Stimulated activated naive B cell treated with anti-CD40 and anti-IgM and Interleukin-4, amounts not matched to agents 10 μg/mL and 1 μg/mL and 100 μg/mL, for 72 hours (primary cell): ENCODE results near the gene MAP2K5.
A peak's percentile ranks its signal among the peaks of the same experiment; 100 is the strongest.

Experiments
- ATAC-seq, 2 donors: fragments of 150-1000 bp; cut with Tn5 transposase; replicated peaks; 2 replicates each; pipeline ENCODE4 v1.10.0; 2021; ENCODE audit warnings: moderate library complexity in 1 of 2
- DNase-seq: peaks from one replicate; pipeline ENCODE4 v3.0.0; 2021
- H3K27ac Mint-ChIP-seq: one replicate; pipeline ENCODE4 v1.8.0; 2022; ENCODE audit warnings: mild to moderate bottlenecking, mixed read lengths
- H3K27me3 Mint-ChIP-seq, 2 donors: one replicate each; pipeline ENCODE4 v1.8.0; 2022; ENCODE audit warnings: mixed read lengths in 2 of 2
- H3K36me3 Mint-ChIP-seq, 2 donors: one replicate each; pipeline ENCODE4 v1.8.0; 2022; ENCODE audit warnings: mixed read lengths in 2 of 2, mild to moderate bottlenecking in 1 of 2
- H3K4me1 Mint-ChIP-seq, 2 donors: one replicate each; pipeline ENCODE4 v1.8.0; 2022; ENCODE audit warnings: mixed read lengths in 2 of 2, mild to moderate bottlenecking in 1 of 2
- H3K4me3 Mint-ChIP-seq, 2 donors: one replicate each; pipeline ENCODE4 v1.8.0; 2022; ENCODE audit warnings: mild to moderate bottlenecking in 2 of 2, mixed read lengths in 2 of 2, moderate library complexity in 1 of 2
- H3K9me3 Mint-ChIP-seq, 2 donors: one replicate each; pipeline ENCODE4 v1.8.0; 2022; ENCODE audit warnings: mixed read lengths in 2 of 2, mild to moderate bottlenecking in 1 of 2

The MAP2K5 gene

DNA sequence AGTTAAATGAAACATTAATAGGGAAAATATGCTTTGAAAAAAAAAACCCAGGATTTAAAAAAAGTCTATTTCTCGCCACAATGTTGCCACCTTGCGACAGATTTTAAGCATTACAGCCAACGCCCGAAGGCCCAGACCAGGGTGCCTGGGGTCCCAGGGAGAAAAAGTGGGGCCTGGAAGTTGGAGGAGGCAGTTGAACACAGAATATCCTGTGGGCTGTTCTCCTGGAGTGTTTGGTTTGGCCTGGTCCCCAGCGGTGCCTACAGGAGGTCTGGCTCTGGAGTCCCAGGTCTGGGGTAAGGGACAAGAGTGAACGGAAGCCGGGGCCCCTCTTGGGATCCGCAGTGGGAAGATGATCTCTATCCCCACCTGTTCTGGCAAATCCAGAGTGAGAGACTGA lies 294.0 kb downstream of the MAP2K5 start:
- H3K4me3 Mint-ChIP-seq, result peak overlapping the region; percentile 2 to 80
- DNase-seq, result no peak
- H3K36me3 Mint-ChIP-seq, result peaks cover 4 to 5% of the 10 kb centered on the region in 2 donors
- peaks cover 41 to 58% of the 10 kb centered on the region in 2 donors for H3K27me3 Mint-ChIP-seq
- peak overlapping the region; percentile 60 for H3K27ac Mint-ChIP-seq
- no peak for ATAC-seq
- H3K4me1 Mint-ChIP-seq, result peaks cover 40 to 76% of the 10 kb centered on the region in 2 donors
- no peaks in the 10 kb centered on the region for H3K9me3 Mint-ChIP-seq

DNA sequence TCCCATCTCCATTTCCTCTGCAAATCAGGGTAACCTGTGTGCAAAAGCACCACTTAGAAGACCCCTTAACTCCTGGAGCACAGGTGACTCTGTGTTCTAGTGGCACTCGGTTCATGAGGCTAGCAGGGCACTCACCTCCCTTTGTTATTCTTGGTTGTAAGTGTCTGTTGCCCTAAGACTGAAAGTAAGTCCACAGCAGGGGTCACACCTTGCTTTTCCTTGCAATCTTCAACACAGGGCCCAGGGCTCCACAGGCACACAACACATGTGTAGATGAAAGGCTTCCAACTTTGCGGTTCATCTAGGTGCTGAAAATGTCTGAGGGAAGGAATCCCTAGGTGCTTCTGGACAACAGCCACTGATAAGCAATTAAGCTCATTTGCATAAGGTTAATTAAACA lies 294.5 kb downstream of the MAP2K5 start:
- ATAC-seq, result no peak
- Mint-ChIP-seq H3K27me3 (peaks cover 37 to 53% of the 10 kb centered on the region in 2 donors), H3K36me3 (peaks cover 4 to 5% of the 10 kb centered on the region in 2 donors), H3K9me3 (no peaks in the 10 kb centered on the region), H3K4me3 (no peak overlapping the region), H3K27ac (no peak overlapping the region), H3K4me1 (peaks cover 41 to 75% of the 10 kb centered on the region in 2 donors)
- DNase-seq, result no peak

GRCh38 chr15:67838789-67839332 lies 296.4 kb downstream of the MAP2K5 start:
- Mint-ChIP-seq H3K4me1 (peaks cover 35 to 59% of the 10 kb centered on the region in 2 donors), H3K9me3 (no peaks in the 10 kb centered on the region), H3K27ac (peak overlapping the region; percentile 10), H3K36me3 (peaks cover 4 to 5% of the 10 kb centered on the region in 2 donors), H3K27me3 (peaks cover 21 to 34% of the 10 kb centered on the region in 2 donors), H3K4me3 (peak overlapping the region; percentile 50 to 66)
- no peak for DNase-seq
- ATAC-seq, result no peak

GRCh38 chr15:67839499-67839928 lies 297.0 kb downstream of the MAP2K5 start:
- Mint-ChIP-seq H3K27ac (peak overlapping the region; percentile 99), H3K4me3 (peak overlapping the region; percentile 89 to 95), H3K4me1 (peaks cover 32 to 52% of the 10 kb centered on the region in 2 donors), H3K27me3 (peaks cover 15 to 27% of the 10 kb centered on the region in 2 donors), H3K9me3 (no peaks in the 10 kb centered on the region), H3K36me3 (peaks cover 4 to 5% of the 10 kb centered on the region in 2 donors)
- peak; percentile 28 to 35 for ATAC-seq
- DNase-seq, result peak; percentile 46

DNA sequence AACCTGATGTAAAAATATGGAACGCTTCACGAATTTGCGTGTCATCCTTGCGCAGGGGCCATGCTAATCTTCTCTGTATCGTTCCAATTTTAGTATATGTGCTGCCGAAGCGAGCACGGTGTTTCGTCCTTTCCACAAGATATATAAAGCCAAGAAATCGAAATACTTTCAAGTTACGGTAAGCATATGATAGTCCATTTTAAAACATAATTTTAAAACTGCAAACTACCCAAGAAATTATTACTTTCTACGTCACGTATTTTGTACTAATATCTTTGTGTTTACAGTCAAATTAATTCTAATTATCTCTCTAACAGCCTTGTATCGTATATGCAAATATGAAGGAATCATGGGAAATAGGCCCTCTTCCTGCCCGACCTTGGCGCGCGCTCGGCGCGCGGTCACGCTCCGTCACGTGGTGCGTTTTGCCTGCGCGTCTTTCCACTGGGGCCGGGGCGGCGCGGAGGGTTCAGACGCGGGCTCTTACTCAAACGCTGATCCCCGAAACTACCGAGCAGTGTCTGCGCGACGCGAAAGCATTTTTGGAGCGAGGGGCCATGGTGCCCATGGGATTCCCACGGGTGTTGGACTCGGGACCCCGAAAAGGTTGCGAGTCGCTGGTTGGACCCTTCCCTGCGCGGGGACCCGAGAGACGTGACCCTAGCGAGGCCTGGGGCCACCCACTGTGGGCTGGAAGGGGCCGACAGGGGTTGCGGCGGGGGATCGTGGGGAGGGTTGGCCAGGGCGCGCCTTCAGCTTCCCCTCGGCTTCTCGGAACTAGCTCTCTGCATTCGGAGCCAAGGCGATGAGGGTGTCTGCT lies 297.6 kb downstream of the MAP2K5 start, which contains the start of gene RNU6-1:
Gene RNU6-1, minus strand, starts transcription at position 117 of the 820 bp plus-strand sequence.
- Mint-ChIP-seq H3K27ac (peak within 1 kb of the TSS; percentile 99), H3K4me1 (peaks cover 28 to 46% of the 10 kb centered on the region in 2 donors), H3K9me3 (no peaks in the 10 kb centered on the region), H3K36me3 (peaks cover 4 to 5% of the 10 kb centered on the region in 2 donors), H3K4me3 (peak within 1 kb of the TSS; percentile 89 to 95), H3K27me3 (peaks cover 9 to 21% of the 10 kb centered on the region in 2 donors)
- ATAC-seq (peak; percentile 86 to 91), DNase-seq (peak; percentile 94)

DNA sequence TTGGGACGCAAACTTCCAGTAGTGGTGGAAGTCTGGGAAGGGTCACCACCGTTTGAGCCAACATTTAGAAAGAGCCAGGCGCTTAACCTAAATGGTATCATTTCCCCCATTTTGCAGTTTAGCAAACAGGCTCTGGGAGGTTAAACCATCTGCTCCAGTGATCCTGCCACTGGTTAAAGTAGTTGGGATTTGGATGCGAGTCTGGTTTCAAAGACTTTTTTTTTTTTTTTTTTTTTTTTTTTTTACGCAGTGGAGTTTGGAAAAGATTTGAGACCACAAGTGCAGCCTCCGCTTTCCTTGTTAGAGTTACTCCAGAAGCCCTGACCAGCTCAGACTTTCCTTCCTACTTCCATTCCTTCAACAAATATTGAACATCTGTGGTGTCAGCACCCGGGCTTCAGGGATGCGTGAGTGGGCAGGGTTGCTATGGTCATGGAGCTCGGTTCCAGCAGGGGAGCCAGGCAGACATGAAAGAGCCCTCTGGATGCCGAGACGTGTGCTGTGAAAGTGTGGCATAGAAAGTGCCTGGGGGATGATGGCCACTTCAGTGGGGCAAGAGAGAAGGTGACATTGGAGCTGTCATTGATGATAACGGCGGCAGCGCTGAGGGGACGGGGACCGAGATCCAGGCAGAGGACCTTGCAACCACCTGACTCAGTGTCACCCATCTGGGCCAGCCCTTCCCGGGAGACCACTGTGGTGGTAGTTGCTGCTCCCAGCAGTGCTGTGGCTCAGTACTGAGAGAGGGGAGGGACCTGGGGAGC lies 298.4 kb downstream of the MAP2K5 start:
- Mint-ChIP-seq H3K27me3 (peaks cover 8 to 13% of the 10 kb centered on the region in 2 donors), H3K27ac (peak overlapping the region; percentile 99), H3K4me1 (peaks cover 24 to 38% of the 10 kb centered on the region in 2 donors)

DNA sequence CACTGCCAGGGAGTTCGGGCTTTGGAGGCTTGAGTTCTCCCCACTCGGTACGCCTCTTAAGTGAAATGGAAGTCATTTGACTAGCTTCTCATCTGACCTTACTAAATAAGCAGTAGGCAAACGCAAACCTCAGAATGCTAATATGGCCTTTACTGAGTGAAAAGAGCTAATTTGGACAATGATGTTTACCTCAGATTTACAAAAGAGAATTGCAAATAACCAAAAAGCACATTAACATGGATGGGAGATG lies 298.9 kb downstream of the MAP2K5 start:
- peak overlapping the region; percentile 89 to 95 for H3K4me3 Mint-ChIP-seq
- no peak for DNase-seq
- ATAC-seq, result no peak
- H3K27ac Mint-ChIP-seq, result peak overlapping the region; percentile 99
- H3K27me3 Mint-ChIP-seq, result peaks cover 7 to 9% of the 10 kb centered on the region in 2 donors
- H3K36me3 Mint-ChIP-seq, result peaks cover 4 to 5% of the 10 kb centered on the region in 2 donors
- H3K4me1 Mint-ChIP-seq, result peaks cover 23 to 33% of the 10 kb centered on the region in 2 donors
- H3K9me3 Mint-ChIP-seq, result no peaks in the 10 kb centered on the region

More for the DNA sequence above, 298.4 kb downstream of the MAP2K5 start:
- peak overlapping the region; percentile 89 to 95 for H3K4me3 Mint-ChIP-seq
- peaks cover 4 to 5% of the 10 kb centered on the region in 2 donors for H3K36me3 Mint-ChIP-seq
- DNase-seq, result no peak
- H3K9me3 Mint-ChIP-seq, result no peaks in the 10 kb centered on the region
- ATAC-seq, result peak in 1 of 2 donors; percentile 26

DNA sequence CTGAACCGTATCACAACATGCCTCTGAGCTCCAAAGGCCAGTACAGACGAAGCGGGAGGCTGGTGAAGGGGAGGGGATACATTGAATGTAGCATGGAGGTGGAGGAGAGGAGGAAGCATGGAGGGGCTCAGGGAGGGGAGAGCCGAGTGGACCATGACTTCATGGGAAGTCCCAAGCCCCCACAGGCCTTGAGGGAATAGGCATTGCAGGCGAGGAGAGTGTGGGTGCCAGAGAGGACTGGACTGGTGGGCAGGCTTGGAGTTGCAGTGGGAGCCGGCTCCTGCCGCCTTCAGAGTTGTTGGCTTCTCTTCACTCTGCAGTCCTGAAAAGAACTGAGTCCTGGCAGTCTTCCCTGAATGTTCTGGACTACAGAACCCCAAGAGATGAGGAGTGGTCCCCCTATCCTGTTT lies 300.6 kb downstream of the MAP2K5 start:
- Mint-ChIP-seq H3K4me1 (peaks cover 19 to 30% of the 10 kb centered on the region in 2 donors), H3K9me3 (no peaks in the 10 kb centered on the region), H3K36me3 (peaks cover 4 to 5% of the 10 kb centered on the region in 2 donors), H3K4me3 (no peak overlapping the region), H3K27ac (no peak overlapping the region), H3K27me3 (peaks cover 0 to 4% of the 10 kb centered on the region in 2 donors)
- no peak for ATAC-seq
- DNase-seq, result no peak

GRCh38 chr15:67843571-67844387 lies 301.3 kb downstream of the MAP2K5 start:
- peaks cover 0 to 8% of the 10 kb centered on the region in 2 donors for H3K27me3 Mint-ChIP-seq
- peaks cover 4 to 5% of the 10 kb centered on the region in 2 donors for H3K36me3 Mint-ChIP-seq
- H3K4me3 Mint-ChIP-seq, result no peak overlapping the region
- no peaks in the 10 kb centered on the region for H3K9me3 Mint-ChIP-seq
- H3K27ac Mint-ChIP-seq, result no peak overlapping the region
- no peak for ATAC-seq
- peaks cover 20 to 24% of the 10 kb centered on the region in 2 donors for H3K4me1 Mint-ChIP-seq
- DNase-seq, result no peak

GRCh38 chr15:67845974-67846373 lies 303.5 kb downstream of the MAP2K5 start:
- Mint-ChIP-seq H3K27me3 (peaks cover 0 to 8% of the 10 kb centered on the region in 2 donors), H3K4me1 (peaks cover 12 to 14% of the 10 kb centered on the region in 2 donors), H3K9me3 (no peaks in the 10 kb centered on the region), H3K4me3 (no peak overlapping the region), H3K27ac (no peak overlapping the region), H3K36me3 (no peaks in the 10 kb centered on the region)
- ATAC-seq (no peak), DNase-seq (no peak)

GRCh38 chr15:67849538-67849937 lies 307.0 kb downstream of the MAP2K5 start:
- Mint-ChIP-seq H3K36me3 (no peaks in the 10 kb centered on the region), H3K27me3 (peaks cover 0 to 8% of the 10 kb centered on the region in 2 donors), H3K4me3 (no peak overlapping the region), H3K9me3 (peaks cover 0 to 3% of the 10 kb centered on the region in 2 donors), H3K4me1 (peaks cover 14 to 24% of the 10 kb centered on the region in 2 donors), H3K27ac (no peak overlapping the region)
- DNase-seq (no peak), ATAC-seq (no peak)

DNA sequence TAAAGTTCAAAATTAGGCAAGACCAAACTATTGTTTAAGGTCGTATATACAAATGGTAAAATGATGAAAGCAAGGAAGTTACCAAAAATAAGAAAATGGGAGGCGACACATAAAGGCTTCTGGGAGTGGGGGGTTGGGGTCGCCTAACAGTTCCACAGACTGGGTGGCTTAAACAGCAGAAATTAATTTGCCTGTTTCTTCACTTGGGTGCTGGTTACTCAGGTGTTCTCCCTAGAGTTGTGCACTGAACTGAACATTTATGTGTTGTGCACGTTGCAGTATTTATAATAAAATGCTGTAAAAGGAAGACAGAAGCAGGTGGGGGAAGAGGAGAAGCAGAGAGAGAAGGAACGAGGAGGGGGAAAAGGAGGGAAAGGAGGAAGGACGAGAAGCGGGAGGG lies 307.8 kb downstream of the MAP2K5 start:
- Mint-ChIP-seq H3K4me1 (peaks cover 14 to 24% of the 10 kb centered on the region in 2 donors), H3K4me3 (no peak overlapping the region), H3K27me3 (peaks cover 0 to 8% of the 10 kb centered on the region in 2 donors), H3K36me3 (no peaks in the 10 kb centered on the region), H3K27ac (no peak overlapping the region), H3K9me3 (peaks cover 0 to 3% of the 10 kb centered on the region in 2 donors)
- ATAC-seq (no peak), DNase-seq (no peak)

GRCh38 chr15:67850994-67851571 lies 308.6 kb downstream of the MAP2K5 start:
- ATAC-seq, result peak; percentile 66 to 78
- peaks cover 18 to 30% of the 10 kb centered on the region in 2 donors for H3K4me1 Mint-ChIP-seq
- H3K27ac Mint-ChIP-seq, result no peak overlapping the region
- DNase-seq, result no peak
- H3K9me3 Mint-ChIP-seq, result peaks cover 0 to 3% of the 10 kb centered on the region in 2 donors
- H3K27me3 Mint-ChIP-seq, result peaks cover 0 to 8% of the 10 kb centered on the region in 2 donors
- no peaks in the 10 kb centered on the region for H3K36me3 Mint-ChIP-seq
- no peak overlapping the region for H3K4me3 Mint-ChIP-seq
